Measurements from ENCODE around the gene MIA2. TPM values are rescaled to one million over a fixed set of nuclear protein-coding genes. Genes with fewer than 3 reads are reported as not detected.
"Not testable (repeated sequence)": the region's sequence is repeated elsewhere in the genome, so short reads cannot be mapped to it uniquely, and the experiment has no call there.

The MIA2 gene
- total RNA-seq, 1 donor from 2014 or later = 23.5 TPM

GRCh38 chr14:39203659-39204606 lies 29.8 kb upstream of the MIA2 start:
- no peaks in the 10 kb centered on the region for H3K9me3 Mint-ChIP-seq
- peaks cover 4% of the 10 kb centered on the region for H3K4me1 Mint-ChIP-seq (ENCODE audit: unreplicated experiment)
- no peaks in the 10 kb centered on the region for H3K27me3 Mint-ChIP-seq
- no peak for TF ChIP-seq CTCF (conservative IDR thresholded peaks at IDR 0.05)
- peak overlapping the region; percentile 36 for H3K27ac Mint-ChIP-seq
- H3K4me3 Mint-ChIP-seq = no peak overlapping the region
- H3K36me3 Mint-ChIP-seq = no peaks in the 10 kb centered on the region
- DNase-seq (ENCODE audit: extremely low spot score, unreplicated experiment) = no peak

- not testable (repeated sequence) for H3K9me3 Mint-ChIP-seq; H3K36me3 Mint-ChIP-seq; H3K27me3 Mint-ChIP-seq; DNase-seq (ENCODE audit: extremely low spot score, unreplicated experiment); H3K4me3 Mint-ChIP-seq; H3K27ac Mint-ChIP-seq; H3K4me1 Mint-ChIP-seq (ENCODE audit: unreplicated experiment)
Measured at GRCh38 chr14:39207430-39207829, 26.3 kb upstream of the MIA2 start.

- H3K27ac Mint-ChIP-seq = no peak overlapping the region
- no peaks in the 10 kb centered on the region for H3K36me3 Mint-ChIP-seq
- H3K9me3 Mint-ChIP-seq = no peaks in the 10 kb centered on the region
- no peak overlapping the region for H3K4me3 Mint-ChIP-seq
- TF ChIP-seq CTCF (conservative IDR thresholded peaks at IDR 0.05) = no peak
- DNase-seq (ENCODE audit: extremely low spot score, unreplicated experiment) = no peak
- no peaks in the 10 kb centered on the region for H3K27me3 Mint-ChIP-seq
- H3K4me1 Mint-ChIP-seq (ENCODE audit: unreplicated experiment) = no peaks in the 10 kb centered on the region
Measured at GRCh38 chr14:39211109-39211741, 22.5 kb upstream of the MIA2 start.

- Mint-ChIP-seq H3K9me3 (peaks cover 2% of the 10 kb centered on the region), H3K4me1 (ENCODE audit: unreplicated experiment) (peaks cover 2% of the 10 kb centered on the region), H3K27ac (no peak overlapping the region), H3K36me3 (no peaks in the 10 kb centered on the region), H3K27me3 (no peaks in the 10 kb centered on the region), H3K4me3 (no peak overlapping the region)
- DNase-seq (ENCODE audit: extremely low spot score, unreplicated experiment) = no peak
- no peak for TF ChIP-seq CTCF (conservative IDR thresholded peaks at IDR 0.05)
Measured at GRCh38 chr14:39212034-39212433, 21.7 kb upstream of the MIA2 start.

GRCh38 chr14:39212693-39213092 lies 21.0 kb upstream of the MIA2 start:
- Mint-ChIP-seq H3K36me3 (no peaks in the 10 kb centered on the region), H3K27me3 (no peaks in the 10 kb centered on the region), H3K4me1 (ENCODE audit: unreplicated experiment) (peaks cover 5% of the 10 kb centered on the region), H3K27ac (no peak overlapping the region), H3K9me3 (peaks cover 5% of the 10 kb centered on the region), H3K4me3 (no peak overlapping the region)
- TF ChIP-seq CTCF (conservative IDR thresholded peaks at IDR 0.05) = no peak
- DNase-seq (ENCODE audit: extremely low spot score, unreplicated experiment) = no peak

All from type B pancreatic cell (in vitro differentiated cells).